Spleen (tissue), 11 donors: ENCODE results near the gene CIDEC. TPM values are rescaled to one million over a fixed set of nuclear protein-coding genes. Genes with fewer than 3 reads are reported as not detected.
"Not testable (repeated sequence)": the region's sequence is repeated elsewhere in the genome, so short reads cannot be mapped to it uniquely, and the experiment has no call there.

Experiments
- DNase-seq: peaks from one replicate; pipeline ENCODE4 v3.0.0-alpha.2; 2020
- H3K27ac ChIP-seq, 8 donors: fragments of 200-600 bp; sonication (generic) in 7 of 8; 1 replicate in 4 of 8; 2 replicates in 4 of 8; pipeline versions ENCODE4 v1.5.0 to v1.8.0; 2016 to 2021; ENCODE audit warnings: inconsistent platforms in 4 of 8, mild to moderate bottlenecking in 4 of 8, moderate library complexity in 1 of 8
- H3K27me3 ChIP-seq, 7 donors: fragments of 200-600 bp; sonication (generic) in 6 of 7; replicated peaks in 1 of 7; 1 replicate in 4 of 7; 2 replicates in 3 of 7; pipeline versions ENCODE4 v1.5.0 to v1.8.0; 2016 to 2021; ENCODE audit warnings: inconsistent platforms in 3 of 7, mild to moderate bottlenecking in 1 of 7
- H3K36me3 ChIP-seq, 6 donors: fragments of 200-600 bp; sonication (generic) in 5 of 6; 1 replicate in 4 of 6; 2 replicates in 2 of 6; pipeline versions ENCODE4 v1.5.0 to v1.8.0; 2016 to 2021; ENCODE audit warnings: inconsistent platforms in 2 of 6
- H3K4me1 ChIP-seq, 6 donors: fragments of 200-600 bp; sonication (generic) in 5 of 6; 1 replicate in 3 of 6; 2 replicates in 3 of 6; pipeline versions ENCODE4 v1.5.0 to v1.8.0; 2016 to 2021; ENCODE audit warnings: inconsistent platforms in 3 of 6
- H3K4me3 ChIP-seq, 8 donors: fragments of 200-600 bp; sonication (generic) in 7 of 8; 1 replicate in 4 of 8; 2 replicates in 4 of 8; pipeline versions ENCODE4 v1.5.0 to v1.8.0; 2016 to 2021; ENCODE audit warnings: inconsistent platforms in 4 of 8, mild to moderate bottlenecking in 4 of 8, moderate library complexity in 2 of 8
- H3K9me3 ChIP-seq, 8 donors: fragments of 200-600 bp; sonication (generic) in 7 of 8; 1 replicate in 4 of 8; 2 replicates in 4 of 8; pipeline versions ENCODE4 v1.5.0 to v1.8.0; 2016 to 2021; ENCODE audit warnings: inconsistent platforms in 4 of 8
- POLR2A ChIP-seq, 3 donors: fragments of 450-650 bp; IDR thresholded peaks; one replicate each; pipeline ENCODE4 v1.5.1; 2017; ENCODE audit warnings: antibody characterized with exemption in 3 of 3, mild to moderate bottlenecking in 1 of 3
- POLR2AphosphoS5 ChIP-seq, 3 donors: sonication (generic); formaldehyde crosslinking; IDR thresholded peaks; one replicate each; pipeline ENCODE4 v1.5.1; 2017; ENCODE audit warnings: antibody characterized with exemption in 3 of 3
- WGBS, 5 donors: extraction: QIAGEN DNeasy Blood & Tissue Kit in 3 of 5; methylation state at CpG; one replicate each; pipeline versions ENCODE4 v1.1.5 to v1.1.7; 2013 to 2018; 5-methylcytosine and 5-hydroxymethylcytosine counted together
- intact Hi-C: fragments of 100-400 bp; cut with DNase I; formaldehyde crosslinking; loops from one replicate; pipeline ENCODE4 v1.15.0; 2023; ENCODE audit warnings: low total_unique reads
- polyA plus RNA-seq, 3 donors: library from polyadenylated mRNA; stranded (reverse); fragments of 200-250 nt; gene quantifications; one replicate each; pipeline ENCODE4 v1.2.1, GENCODE V29; 2013
- total RNA-seq, 7 donors: library from RNA; depleted of rRNA in 3 of 7; stranded (reverse); fragments of >200 nt in 3 of 7; fragmentation: NEBNext Ultra II Directional in 4 of 7; extraction: Animal tissue kit (Norgen Biotek cat#: 25700) in 4 of 7; gene quantifications; one replicate each; pipeline versions ENCODE4 v1.1.0 to v1.2.1, GENCODE V29; 2016 to 2021
- TF ChIP-seq, protein P1 (sequence below), 11 experiments: fragments of 200-600 bp in 7 of 11; fragments of 450-650 bp in 4 of 11; sonication (generic) in 4 of 11; IDR thresholded peaks in 8 of 11; conservative IDR thresholded peaks in 3 of 11; 1 replicate in 7 of 11; 2 replicates in 4 of 11; pipeline versions ENCODE4 v1.4.0 to v1.8.0; 2016 to 2021; ENCODE audit warnings: antibody characterized with exemption in 11 of 11, inconsistent platforms in 4 of 11, mild to moderate bottlenecking in 1 of 11
- donor health status: healthy with polysubstance abuse.
- donor health status: DM: no; HTN: no; CAD: no; lungs with moderate emphysema.
- donor health status: DM: no; HTN: no; CAD: no.
- donor health status: Bipolar disorder and iron deficiency.
- donor health status: healthy.
- donor health status: DM: no; HTN: no; CAD: no.
- donor health status: DM: yes; HTN: yes; CAD: no.

CIDEC gene
- total and polyA plus RNA-seq, 10 donors = 0.13 to 0.24 TPM; not detected in 8

DNA sequence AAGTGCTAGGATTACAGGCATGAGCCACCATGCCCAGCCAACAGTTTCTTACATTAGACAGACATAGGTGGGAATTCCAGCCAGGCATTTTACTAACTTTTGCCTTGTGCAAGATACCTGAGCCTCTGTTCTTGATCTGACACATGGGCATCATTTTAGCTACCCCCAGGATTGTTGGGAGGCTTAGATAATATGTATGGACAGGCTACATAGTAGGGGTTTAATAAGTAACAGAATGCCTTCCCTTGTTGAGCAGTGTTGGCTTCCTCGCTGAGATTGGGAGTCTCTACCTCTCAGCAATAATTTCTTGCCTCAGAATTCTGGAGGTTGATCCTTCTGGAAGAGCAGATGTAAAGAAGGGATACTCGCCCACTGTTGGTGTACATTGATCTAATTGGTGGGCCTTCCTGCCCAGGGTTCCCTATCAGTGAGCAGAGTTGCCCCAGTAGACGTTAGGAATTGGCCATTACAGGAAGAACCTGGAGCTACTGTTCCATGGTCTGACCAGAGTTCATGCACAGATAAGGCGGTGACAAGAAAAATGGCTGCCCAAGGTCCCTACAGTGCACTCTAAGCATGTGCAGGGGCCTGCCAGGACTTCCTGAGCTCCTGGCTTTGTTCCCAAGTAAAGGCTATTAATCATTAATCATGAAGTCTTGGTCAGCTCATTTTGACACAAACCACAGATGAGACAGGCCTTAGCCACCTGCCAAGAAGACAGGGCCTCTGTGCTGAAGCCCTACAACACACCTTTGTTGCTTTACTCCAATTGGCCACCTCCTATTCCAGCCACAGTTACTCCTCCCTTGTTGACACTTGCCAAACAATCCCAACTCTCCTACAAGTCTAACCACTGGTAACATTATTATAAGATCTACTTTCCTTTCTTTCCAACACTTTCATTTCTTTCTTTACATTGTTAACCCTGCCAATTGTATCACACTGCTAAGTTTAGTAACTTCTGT, 17.6 kb upstream of the CIDEC start:
- intact Hi-C loops = no loop called here
- DNase-seq = peak; percentile 8
- Histone ChIP-seq H3K4me1 (peaks cover 0 to 50% (median 21%) of the 10 kb centered on the region in 6 donors), H3K9me3 (no peaks in the 10 kb centered on the region), H3K36me3 (peaks cover 0 to 21% (median 15%) of the 10 kb centered on the region in 6 donors), H3K27me3 (no peaks in the 10 kb centered on the region), H3K4me3 (no peak overlapping the region), H3K27ac (peak overlapping the region in 1 of 8 donors; percentile 38)
- no peak for TF ChIP-seq POLR2A (IDR thresholded peaks at IDR 0.05)
- TF ChIP-seq, protein P1, sequence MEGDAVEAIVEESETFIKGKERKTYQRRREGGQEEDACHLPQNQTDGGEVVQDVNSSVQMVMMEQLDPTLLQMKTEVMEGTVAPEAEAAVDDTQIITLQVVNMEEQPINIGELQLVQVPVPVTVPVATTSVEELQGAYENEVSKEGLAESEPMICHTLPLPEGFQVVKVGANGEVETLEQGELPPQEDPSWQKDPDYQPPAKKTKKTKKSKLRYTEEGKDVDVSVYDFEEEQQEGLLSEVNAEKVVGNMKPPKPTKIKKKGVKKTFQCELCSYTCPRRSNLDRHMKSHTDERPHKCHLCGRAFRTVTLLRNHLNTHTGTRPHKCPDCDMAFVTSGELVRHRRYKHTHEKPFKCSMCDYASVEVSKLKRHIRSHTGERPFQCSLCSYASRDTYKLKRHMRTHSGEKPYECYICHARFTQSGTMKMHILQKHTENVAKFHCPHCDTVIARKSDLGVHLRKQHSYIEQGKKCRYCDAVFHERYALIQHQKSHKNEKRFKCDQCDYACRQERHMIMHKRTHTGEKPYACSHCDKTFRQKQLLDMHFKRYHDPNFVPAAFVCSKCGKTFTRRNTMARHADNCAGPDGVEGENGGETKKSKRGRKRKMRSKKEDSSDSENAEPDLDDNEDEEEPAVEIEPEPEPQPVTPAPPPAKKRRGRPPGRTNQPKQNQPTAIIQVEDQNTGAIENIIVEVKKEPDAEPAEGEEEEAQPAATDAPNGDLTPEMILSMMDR (IDR thresholded peaks at IDR 0.05 in 8 of 11, conservative IDR thresholded peaks at IDR 0.05 in 3 of 11) = no peak
- no peak for TF ChIP-seq POLR2AphosphoS5 (IDR thresholded peaks at IDR 0.05)
- WGBS, 5 donors = 49 to 71% (median 60%) methylated on average over 4 of the region's 4 CpGs

DNA sequence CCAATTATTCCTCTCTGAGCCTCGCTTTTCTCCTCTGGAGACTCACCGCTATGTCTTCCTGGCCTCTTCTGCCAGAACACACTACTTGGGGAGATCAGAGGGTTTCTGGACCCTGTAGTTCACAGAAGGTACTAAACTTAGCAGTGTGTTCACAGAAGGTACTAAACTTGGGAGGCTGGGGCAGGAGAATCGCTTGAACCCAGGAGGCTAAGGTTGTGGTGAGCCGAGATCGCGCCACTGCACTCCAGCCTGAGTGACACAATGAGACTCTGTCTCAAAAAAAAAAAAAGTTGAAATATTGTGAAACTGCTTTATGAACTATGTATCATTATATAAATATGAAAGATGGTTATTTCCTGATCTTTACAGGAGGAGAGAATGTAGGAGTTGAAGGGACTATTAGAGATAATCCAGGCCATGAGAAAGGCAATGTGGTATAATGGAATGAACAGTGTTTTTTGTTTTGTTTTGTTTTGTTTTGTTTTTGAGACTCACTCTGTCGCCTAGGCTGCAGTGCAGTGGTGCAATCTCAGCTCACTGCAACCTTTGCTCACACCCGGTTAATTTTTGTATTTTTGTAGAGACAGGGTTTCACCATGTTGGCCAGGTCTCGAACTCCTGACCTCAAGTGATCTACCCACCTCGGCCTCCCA, 16.8 kb upstream of the CIDEC start:
- Histone ChIP-seq H3K36me3 (peaks cover 0 to 28% (median 16%) of the 10 kb centered on the region in 6 donors), H3K27ac (peak overlapping the region in 1 of 8 donors; percentile 38), H3K4me1 (peaks cover 0 to 50% (median 21%) of the 10 kb centered on the region in 6 donors)
- intact Hi-C loops, H3K4me3 ChIP-seq, H3K27me3 ChIP-seq, H3K9me3 ChIP-seq: not testable (repeated sequence)
- 88 to 96% (median 91%) methylated on average over 10 of the region's 10 CpGs for WGBS, 5 donors
- peak; percentile 31 for DNase-seq

DNA sequence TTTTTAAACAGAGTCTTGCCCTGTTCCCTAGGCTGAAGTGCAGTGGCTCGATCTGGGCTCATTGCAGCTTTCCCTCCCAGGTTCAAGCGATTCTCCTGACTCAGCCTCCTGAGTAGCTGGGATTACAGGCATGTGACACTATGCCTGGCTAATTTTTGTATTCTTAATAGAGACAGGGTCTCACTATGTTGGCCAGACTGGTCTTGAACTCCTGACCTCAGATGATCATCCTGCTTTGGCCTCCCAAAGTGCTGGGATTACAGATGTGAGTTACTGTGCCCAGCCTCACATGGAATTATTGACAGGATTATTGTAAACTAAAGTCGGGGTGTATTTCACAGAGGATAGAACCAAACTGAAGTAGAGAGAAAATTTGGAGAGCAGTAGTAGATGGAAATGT, 15.7 kb upstream of the CIDEC start:
- Histone ChIP-seq H3K4me1 (peaks cover 3 to 60% (median 28%) of the 10 kb centered on the region in 6 donors), H3K36me3 (peaks cover 0 to 28% (median 16%) of the 10 kb centered on the region in 6 donors)
- DNase-seq, H3K27me3 ChIP-seq, H3K9me3 ChIP-seq, H3K27ac ChIP-seq, intact Hi-C loops, H3K4me3 ChIP-seq: not testable (repeated sequence)
- WGBS, 5 donors = 96 to 99% (median 96%) methylated on average over 3 of the region's 3 CpGs

DNA sequence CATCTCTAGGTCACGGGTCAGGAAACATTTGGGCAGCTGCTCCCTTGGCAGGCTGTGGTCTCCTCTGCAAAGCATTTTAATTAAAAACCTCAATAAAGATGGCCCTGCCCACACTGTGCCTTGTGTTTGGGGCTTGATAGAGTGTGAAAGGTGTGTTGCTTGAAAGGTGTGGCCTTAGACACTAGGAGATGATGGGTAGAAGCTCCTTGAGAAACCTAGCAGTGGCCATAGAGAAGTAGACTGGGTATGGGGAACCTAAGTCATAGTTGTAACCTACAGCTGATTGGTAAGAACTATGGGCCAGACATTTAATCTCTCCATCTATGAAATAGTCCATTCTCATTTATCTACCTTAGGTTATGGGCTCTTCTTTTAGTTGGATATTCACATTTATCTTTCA, 13.7 kb upstream of the CIDEC start:
- Histone ChIP-seq H3K4me1 (peaks cover 6 to 71% (median 31%) of the 10 kb centered on the region in 6 donors), H3K27ac (peak overlapping the region in 1 of 8 donors; percentile 28), H3K36me3 (peaks cover 0 to 28% (median 16%) of the 10 kb centered on the region in 6 donors), H3K9me3 (no peaks in the 10 kb centered on the region), H3K4me3 (no peak overlapping the region), H3K27me3 (no peaks in the 10 kb centered on the region)
- no peak for TF ChIP-seq POLR2AphosphoS5 (IDR thresholded peaks at IDR 0.05)
- TF ChIP-seq POLR2A (IDR thresholded peaks at IDR 0.05) = no peak
- TF ChIP-seq, protein P1 (IDR thresholded peaks at IDR 0.05 in 8 of 11, conservative IDR thresholded peaks at IDR 0.05 in 3 of 11) = no peak
- peak; percentile 6 for DNase-seq
- intact Hi-C loops = no loop called here
- 66 to 79% (median 68%) methylated on average over 1 of the region's 1 CpG for WGBS, 5 donors
